SK-N-SH (cell line): ENCODE results near the gene UFM1. TPM values are rescaled to one million over a fixed set of nuclear protein-coding genes. Genes with fewer than 3 reads are reported as not detected.

ENCODE experiments used
- CTCF ChIA-PET: fragments of 300-600, 350-600 bp; formaldehyde crosslinking; extraction: SDS; loops from one replicate; lab custom pipeline; 2021; lab: Yijun Ruan, JAX
- POLR2A ChIA-PET: fragments of 350-600 bp; sonication (Branson Sonifier 250); formaldehyde crosslinking; extraction: SDS; loops from one replicate; lab custom pipeline; 2020; ENCODE audit warnings: antibody characterized with exemption, inconsistent platforms; lab: Yijun Ruan, JAX
- DNase-seq: peaks from one replicate; pipeline ENCODE4 v3.0.0; 2012
- H2AFZ ChIP-seq: fragments of 200-600 bp; sonication (generic); 2 replicates; pipeline ENCODE4 v1.8.1; 2016; ENCODE audit warnings: antibody characterized with exemption, mild to moderate bottlenecking, low read depth
- H3F3A ChIP-seq: fragments of 200-600 bp; sonication (generic); replicated peaks from 2 replicates; pipeline ENCODE3; 2016; ENCODE audit warnings: antibody characterized with exemption, mild to moderate bottlenecking; ENCODE audit not compliant: insufficient read depth
- H3K27ac ChIP-seq, 2 experiments: fragments of 200-500 bp in 1 of 2; fragments of 200-600 bp in 1 of 2; sonication (Bioruptor generic) in 1 of 2; sonication (generic), shearing (Covaris generic) in 1 of 2; 2 replicates each; pipeline versions ENCODE4 v1.5.1 to v1.6.1; 2014 to 2016; ENCODE audit warnings: low read depth in 2 of 2, inconsistent platforms in 1 of 2, low read length in 1 of 2, mild to moderate bottlenecking in 1 of 2, mixed read lengths in 1 of 2
- H3K27me3 ChIP-seq: fragments of 200-600 bp; sonication (generic), shearing (Covaris generic); 2 replicates; pipeline ENCODE4 v1.6.1; 2016; ENCODE audit warnings: mixed run types; ENCODE audit not compliant: insufficient read depth
- H3K36me3 ChIP-seq, 2 experiments: fragments of 200-500 bp in 1 of 2; fragments of 200-600 bp in 1 of 2; sonication (Bioruptor generic) in 1 of 2; sonication (generic) in 1 of 2; replicated peaks in 1 of 2; 2 replicates each; pipeline versions ENCODE3 to v1.5.1; 2014 to 2016; ENCODE audit warnings: low read length in 1 of 2, mild to moderate bottlenecking in 1 of 2; ENCODE audit not compliant: insufficient read depth in 2 of 2, control insufficient read depth in 1 of 2
- H3K4me1 ChIP-seq, 2 experiments: fragments of 200-500 bp in 1 of 2; fragments of 200-600 bp in 1 of 2; sonication (Bioruptor generic) in 1 of 2; sonication (generic), shearing (Covaris generic) in 1 of 2; 2 replicates each; pipeline versions ENCODE4 v1.5.1 to v1.6.1; 2014 to 2016; ENCODE audit warnings: low read depth in 1 of 2, low read length in 1 of 2, mixed run types in 1 of 2; ENCODE audit not compliant: insufficient read depth in 2 of 2, control insufficient read depth in 1 of 2
- H3K4me2 ChIP-seq: fragments of 200-600 bp; sonication (generic), shearing (Covaris generic); 2 replicates; pipeline ENCODE4 v1.6.1; 2017; ENCODE audit warnings: mixed run types
- H3K4me3 ChIP-seq, 2 experiments: fragments of 200-500 bp in 1 of 2; fragments of 200-600 bp in 1 of 2; sonication (Bioruptor generic) in 1 of 2; sonication (generic), shearing (Covaris generic) in 1 of 2; 2 replicates each; pipeline versions ENCODE4 v1.5.1 to v1.8.1; 2014 to 2016; ENCODE audit warnings: low read depth in 2 of 2, inconsistent platforms in 1 of 2, low read length in 1 of 2, mild to moderate bottlenecking in 1 of 2, mixed read lengths in 1 of 2, moderate library complexity in 1 of 2
- H3K79me2 ChIP-seq: fragments of 200-600 bp; sonication (generic); 2 replicates; pipeline ENCODE4 v1.8.1; 2017; ENCODE audit warnings: mild to moderate bottlenecking; ENCODE audit not compliant: insufficient read depth
- H3K9ac ChIP-seq: fragments of 200-600 bp; sonication (generic); 2 replicates; pipeline ENCODE4 v1.6.1; 2017; ENCODE audit warnings: mixed run types
- H3K9me2 ChIP-seq: fragments of 200-600 bp; sonication (generic); 2 replicates; pipeline ENCODE4 v1.6.1; 2017; ENCODE audit warnings: mixed run types
- H3K9me3 ChIP-seq: fragments of 200-600 bp; sonication (generic); 2 replicates; pipeline ENCODE4 v1.6.1; 2017; ENCODE audit warnings: mixed run types, mild to moderate bottlenecking, moderate library complexity
- H4K20me1 ChIP-seq: fragments of 200-600 bp; sonication (generic); 2 replicates; pipeline ENCODE4 v1.6.1; 2017; ENCODE audit warnings: mild to moderate bottlenecking, mixed run types; ENCODE audit not compliant: insufficient read depth
- CTCF ChIP-seq: fragments of 200-600 bp; sonication (generic); IDR thresholded peaks from 2 replicates; pipeline ENCODE4 v1.6.1; 2017; ENCODE audit warnings: antibody characterized with exemption, mild to moderate bottlenecking, moderate library complexity
- ELF1 ChIP-seq: IDR thresholded peaks from 2 replicates; pipeline ENCODE4 v1.4.0; 2012
- EP300 ChIP-seq, 2 experiments: IDR thresholded peaks; 2 replicates each; pipeline versions ENCODE4 v1.4.0 to v1.6.1; 2012; ENCODE audit warnings: borderline replicate concordance in 1 of 2, low read depth in 1 of 2, low read length in 1 of 2
- EZH2phosphoT487 ChIP-seq: fragments of 200-600 bp; sonication (generic); IDR thresholded peaks from 2 replicates; pipeline ENCODE4 v1.6.1; 2017; ENCODE audit warnings: low read depth, mixed run types, mild to moderate bottlenecking, antibody characterized with exemption, moderate library complexity, borderline replicate concordance
- FOXJ3 ChIP-seq: sonication (generic); formaldehyde crosslinking; IDR thresholded peaks from 2 replicates; pipeline ENCODE4 v1.5.1; 2020; ENCODE audit warnings: mild to moderate bottlenecking, missing genetic modification reagents
- FOXM1 ChIP-seq: IDR thresholded peaks from 2 replicates; pipeline ENCODE4 v1.4.0; 2012; ENCODE audit warnings: low read depth, mild to moderate bottlenecking
- GABPA ChIP-seq: IDR thresholded peaks from 2 replicates; pipeline ENCODE4 v1.4.0; 2012; ENCODE audit warnings: low read depth, mild to moderate bottlenecking
- GATA2 ChIP-seq: sonication (generic); formaldehyde crosslinking; IDR thresholded peaks from 2 replicates; pipeline ENCODE4 v1.5.0; 2020; ENCODE audit warnings: mild to moderate bottlenecking, missing genetic modification reagents
- MEF2A ChIP-seq: IDR thresholded peaks from 2 replicates; pipeline ENCODE4 v1.4.0; 2012; ENCODE audit warnings: low read depth, borderline replicate concordance
- NFIC ChIP-seq: IDR thresholded peaks from 2 replicates; pipeline ENCODE4 v1.4.0; 2012; ENCODE audit warnings: borderline replicate concordance
- NRF1 ChIP-seq: IDR thresholded peaks from 2 replicates; pipeline ENCODE4 v1.6.1; 2012; ENCODE audit warnings: low read depth, mild to moderate bottlenecking, low read length
- PBX3 ChIP-seq: IDR thresholded peaks from 2 replicates; pipeline ENCODE4; 2012
- REST ChIP-seq: IDR thresholded peaks from 2 replicates; pipeline ENCODE4 v1.6.1; 2012; ENCODE audit warnings: mild to moderate bottlenecking, low read depth, low read length, moderate library complexity
- RXRA ChIP-seq: IDR thresholded peaks from 2 replicates; pipeline ENCODE4 v1.4.0; 2012; ENCODE audit warnings: low read depth, mild to moderate bottlenecking, borderline replicate concordance
- TAF1 ChIP-seq: IDR thresholded peaks from 2 replicates; pipeline ENCODE4 v1.6.1; 2012; ENCODE audit warnings: low read depth, mild to moderate bottlenecking, low read length, moderate library complexity, borderline replicate concordance
- TCF12 ChIP-seq: IDR thresholded peaks from 2 replicates; pipeline ENCODE4 v1.4.0; 2012
- TEAD4 ChIP-seq: IDR thresholded peaks from 2 replicates; pipeline ENCODE4 v1.4.0; 2012; ENCODE audit warnings: mild to moderate bottlenecking, borderline replicate concordance; ENCODE audit not compliant: insufficient read depth
- WGBS: methylation state at CpG from one replicate; pipeline ENCODE4 v1.1.6; 2017; ENCODE audit warnings: low lambda C conversion rate; 5-methylcytosine and 5-hydroxymethylcytosine counted together
- polyA plus RNA-seq, 3 experiments: library from polyadenylated mRNA; depleted of rRNA; stranded (reverse); fragments of >200 nt; gene quantifications; 2 replicates each; pipeline ENCODE4 v1.2.3, GENCODE V29; 2012

Gene UFM1
- polyA plus RNA-seq, 1 of the 3 experiments (the other 2 are of a cell fraction): 17.0 TPM

GRCh38 chr13:38346764-38347163 is 2.9 kb upstream of the UFM1 start:
- H3K4me1 ChIP-seq: peaks cover 6 to 10% of the 10 kb centered on the region in 2 experiments; a peak in 2 of 4 replicates
- no peak overlapping the region for H2AFZ ChIP-seq
- H3K27ac ChIP-seq: no peak overlapping the region
- peaks cover 5 to 9% of the 10 kb centered on the region in 2 experiments for H3K36me3 ChIP-seq
- WGBS: 61% methylated on average over 2 of the region's 2 CpGs
- ChIA-PET CTCF (no interaction called here), POLR2A (no interaction called here)
- no peaks in the 10 kb centered on the region for H3K9me3 ChIP-seq
- H3K9ac ChIP-seq: no peak overlapping the region
- no peaks in the 10 kb centered on the region for H3K9me2 ChIP-seq
- no peak for DNase-seq
- H3K4me2 ChIP-seq: no peak overlapping the region
- H3K4me3 ChIP-seq: no peak overlapping the region
- no peaks in the 10 kb centered on the region for H3F3A ChIP-seq
- no peaks in the 10 kb centered on the region for H4K20me1 ChIP-seq
- H3K79me2 ChIP-seq: peaks cover 20% of the 10 kb centered on the region
- no peaks in the 10 kb centered on the region for H3K27me3 ChIP-seq
- no peak for TF ChIP-seq TEAD4
- TF ChIP-seq REST: no peak
- no peak for TF ChIP-seq EP300 (IDR thresholded peaks at IDR 0.05; ENCODE audit: borderline replicate concordance in 1 of 2, low read depth in 1 of 2, low read length in 1 of 2)
- no peak for TF ChIP-seq RXRA

- ChIA-PET CTCF (interaction anchor here (0.6 to 1.5 kb wide), 4 partner anchors 13 to 1593 kb away, joined by 3 to 5 read pairs (median 3); no protein-coding TSS in a partner anchor), POLR2A (no interaction called here)
- H3K9me2 ChIP-seq: no peaks in the 10 kb centered on the region
- no peak for TF ChIP-seq NRF1
- TF ChIP-seq NFIC: no peak
- TF ChIP-seq FOXM1: no peak
- no peak for TF ChIP-seq GABPA
- TF ChIP-seq REST: no peak
- TF ChIP-seq PBX3: no peak
- no peak for TF ChIP-seq FOXJ3 (CRISPR knock-in tag)
- no peak for TF ChIP-seq TAF1
- no peak for TF ChIP-seq TCF12
- TF ChIP-seq CTCF: no peak
- no peak for TF ChIP-seq MEF2A
- no peak for TF ChIP-seq ELF1
- TF ChIP-seq GATA2 (CRISPR knock-in tag): no peak
- no peak for TF ChIP-seq EZH2phosphoT487
- TF ChIP-seq EP300 (IDR thresholded peaks at IDR 0.05; ENCODE audit: borderline replicate concordance in 1 of 2, low read depth in 1 of 2, low read length in 1 of 2): no peak
Measured at GRCh38 chr13:38348861-38349389, 726 bp upstream of the UFM1 start.

More at GRCh38 chr13:38348861-38349389, 726 bp upstream of the UFM1 start:
- DNase-seq: no peak
- Histone ChIP-seq H4K20me1 (no peaks in the 10 kb centered on the region; the same call in 1 of the 2 replicates), H3K4me3 (peak overlapping the region; percentile 85 to 99), H3K27ac (peak overlapping the region; percentile 65 to 83; a peak in 3 of 4 replicates), H3K9ac (peak overlapping the region; percentile 79), H3K4me1 (peaks cover 6 to 10% of the 10 kb centered on the region in 2 experiments; a peak in 2 of 4 replicates), H2AFZ (peak overlapping the region; percentile 88), H3K27me3 (no peaks in the 10 kb centered on the region), H3K4me2 (peak overlapping the region; percentile 75), H3F3A (no peaks in the 10 kb centered on the region), H3K9me3 (no peaks in the 10 kb centered on the region), H3K36me3 (peaks cover 19 to 24% of the 10 kb centered on the region in 2 experiments), H3K79me2 (peaks cover 38% of the 10 kb centered on the region)
- WGBS: 2% methylated on average over 15 of the region's 15 CpGs
